ENCODE measurements around the gene SLC25A10.
A peak's percentile ranks its signal among the peaks of the same experiment; 100 is the strongest.

The SLC25A10 gene

GRCh38 chr17:81685108-81685507 is 27.0 kb upstream of the SLC25A10 start:
- Histone ChIP-seq H3K36me3 (ENCODE audit: control insufficient read depth in 2 of 2, insufficient read depth in 1 of 2, low read length in 2 of 2) (peaks cover 6 to 67% of the 10 kb centered on the region in 2 experiments; a peak in 2 of 3 replicates), H3K9me3 (ENCODE audit: control insufficient read depth, insufficient read depth, low read depth, low read length) (no peaks in the 10 kb centered on the region), H3K4me1 (ENCODE audit: control insufficient read depth, insufficient read depth, low read length) (peaks cover 4% of the 10 kb centered on the region), H3K27ac (ENCODE audit: extremely low read depth, low read depth, low read length) (peak overlapping the region; percentile 78; the same call in 1 of the 2 replicates), H3K4me3 (ENCODE audit: low read depth, low read length) (peak overlapping the region; percentile 75)
- CTCF ChIA-PET, result interaction anchor here (0.6 to 2.1 kb wide), 3 partner anchors 10 to 540 kb away, joined by 3 to 7 read pairs (median 4); no protein-coding TSS in a partner anchor
- POLR2A ChIA-PET, result interaction anchor here (0.9 to 6.6 kb wide), 7 partner anchors 10 to 181 kb away, joined by 3 to 109 read pairs (median 18); partner anchors contain the start of genes CCDC137, MRPL12, OXLD1 and PDE6G
- TF ChIP-seq ZIC2 (tag by site-specific recombination; IDR thresholded peaks at IDR 0.05) (peak; percentile 48), SP2 (tag by site-specific recombination; IDR thresholded peaks at IDR 0.05) (peak; percentile 49), ZNF148 (tag by site-specific recombination; IDR thresholded peaks at IDR 0.05; ENCODE audit: borderline replicate concordance) (no peak), ZNF677 (tag by site-specific recombination; IDR thresholded peaks at IDR 0.05) (no peak), ZNF768 (tag by site-specific recombination; IDR thresholded peaks at IDR 0.05) (peak; percentile 48; the same call in 1 of the 2 replicates), KLF8 (tag by site-specific recombination; IDR thresholded peaks at IDR 0.05) (0 out of 2 replicates have a peak, but pooled peaks have one; percentile 25), ZBTB48 (tag by site-specific recombination; IDR thresholded peaks at IDR 0.05) (peak; percentile 28; the same call in 1 of the 2 replicates), ZNF645 (tag by site-specific recombination; IDR thresholded peaks at IDR 0.05) (no peak), SP3 (tag by site-specific recombination; IDR thresholded peaks at IDR 0.05) (peak; percentile 24; the same call in 1 of the 2 replicates)

GRCh38 chr17:81686614-81687013 is 25.5 kb upstream of the SLC25A10 start:
- Histone ChIP-seq H3K36me3 (ENCODE audit: control insufficient read depth in 2 of 2, insufficient read depth in 1 of 2, low read length in 2 of 2) (peaks cover 6 to 69% of the 10 kb centered on the region in 2 experiments; a peak in 2 of 3 replicates), H3K4me1 (ENCODE audit: control insufficient read depth, insufficient read depth, low read length) (peaks cover 4% of the 10 kb centered on the region), H3K4me3 (ENCODE audit: low read depth, low read length) (no peak overlapping the region), H3K27ac (ENCODE audit: extremely low read depth, low read depth, low read length) (no peak overlapping the region), H3K9me3 (ENCODE audit: control insufficient read depth, insufficient read depth, low read depth, low read length) (no peaks in the 10 kb centered on the region)
- TF ChIP-seq ZNF350 (tag by site-specific recombination; IDR thresholded peaks at IDR 0.05) (no peak), KLF7 (tag by site-specific recombination; IDR thresholded peaks at IDR 0.05; ENCODE audit: borderline replicate concordance) (no peak), ZNF433 (tag by site-specific recombination; IDR thresholded peaks at IDR 0.05; ENCODE audit: low read depth) (no peak), REPIN1 (tag by site-specific recombination; IDR thresholded peaks at IDR 0.05; ENCODE audit: low read depth) (no peak), ZNF248 (tag by site-specific recombination; IDR thresholded peaks at IDR 0.05) (no peak), ZNF626 (tag by site-specific recombination; IDR thresholded peaks at IDR 0.05) (no peak), PBX3 (CRISPR knock-in tag; IDR thresholded peaks at IDR 0.05) (no peak), ZNF354C (tag by site-specific recombination; IDR thresholded peaks at IDR 0.05; ENCODE audit: borderline replicate concordance, low read depth) (no peak), ZNF280D (tag by site-specific recombination; IDR thresholded peaks at IDR 0.05) (no peak), ZNF548 (tag by site-specific recombination; IDR thresholded peaks at IDR 0.05) (no peak), ZNF585B (tag by site-specific recombination; IDR thresholded peaks at IDR 0.05) (no peak), ZFP41 (tag by site-specific recombination; IDR thresholded peaks at IDR 0.05; ENCODE audit: borderline replicate concordance) (no peak), ZNF404 (tag by site-specific recombination; IDR thresholded peaks at IDR 0.05) (no peak), ZNF677 (tag by site-specific recombination; IDR thresholded peaks at IDR 0.05) (no peak), ZNF426 (tag by site-specific recombination; IDR thresholded peaks at IDR 0.05) (no peak), ZNF558 (tag by site-specific recombination; IDR thresholded peaks at IDR 0.05) (no peak), ZNF157 (tag by site-specific recombination; IDR thresholded peaks at IDR 0.05) (no peak), GLI2 (tag by site-specific recombination; IDR thresholded peaks at IDR 0.05; ENCODE audit: borderline replicate concordance, low read depth) (no peak), ZNF48 (tag by site-specific recombination; IDR thresholded peaks at IDR 0.05) (no peak), FEZF1 (tag by site-specific recombination; IDR thresholded peaks at IDR 0.05) (no peak)
- POLR2A ChIA-PET, result interaction anchor here (2.6 to 6.6 kb wide), 3 partner anchors 9 to 16 kb away, joined by 9 to 109 read pairs (median 18); partner anchors contain the start of gene MRPL12
- CTCF ChIA-PET, result interaction anchor here (0.7 kb wide), 1 partner anchor 24 kb away, joined by 3 read pairs; no protein-coding TSS in a partner anchor
